Stimulated activated CD8-positive, alpha-beta memory T cell treated with anti-CD3 and anti-CD28 coated beads, Interleukin-7, amount 100 ng/mL, for 24 hours (primary cell): ENCODE results near the gene PDE6A.

Source experiments
- DNase-seq: peaks from one replicate; pipeline ENCODE4 v3.0.0-alpha.2; 2020; ENCODE audit warnings: low read depth

PDE6A gene

GRCh38 chr5:149930043-149930748 is 14.4 kb downstream of the PDE6A start:
- no peak for DNase-seq

GRCh38 chr5:149924486-149924885 is 20.1 kb downstream of the PDE6A start:
- no peak for DNase-seq

GRCh38 chr5:149922950-149923349 is 21.6 kb downstream of the PDE6A start:
- no peak for DNase-seq

GRCh38 chr5:149921597-149921996 is 23.0 kb downstream of the PDE6A start:
- no peak for DNase-seq

- DNase-seq: no peak
Observed at GRCh38 chr5:149917073-149917676, 27.4 kb downstream of the PDE6A start.

- no peak for DNase-seq
Observed at GRCh38 chr5:149916334-149917072, 28.1 kb downstream of the PDE6A start.

- DNase-seq: no peak
Observed at GRCh38 chr5:149915392-149916260, 29.0 kb downstream of the PDE6A start.

- DNase-seq: no peak
Observed at GRCh38 chr5:149913436-149914419, 30.9 kb downstream of the PDE6A start.

- DNase-seq: no peak
Observed at GRCh38 chr5:149912226-149912871, 32.2 kb downstream of the PDE6A start.

- no peak for DNase-seq
Observed at GRCh38 chr5:149911031-149911430, 33.6 kb downstream of the PDE6A start.

GRCh38 chr5:149907828-149908227 is 36.8 kb downstream of the PDE6A start:
- no peak for DNase-seq

GRCh38 chr5:149904977-149905376 is 39.6 kb downstream of the PDE6A start:
- no peak for DNase-seq

- DNase-seq: no peak
Observed at GRCh38 chr5:149904293-149904886, 40.2 kb downstream of the PDE6A start.

- no peak for DNase-seq
Observed at GRCh38 chr5:149903404-149903803, 41.2 kb downstream of the PDE6A start.

- no peak for DNase-seq
Observed at GRCh38 chr5:149902177-149902576, 42.4 kb downstream of the PDE6A start.

- no peak for DNase-seq
Observed at GRCh38 chr5:149901511-149901910, 43.1 kb downstream of the PDE6A start.

- DNase-seq: no peak
Observed at GRCh38 chr5:149900390-149900789, 44.2 kb downstream of the PDE6A start.

GRCh38 chr5:149898811-149899210 is 45.8 kb downstream of the PDE6A start:
- DNase-seq: no peak

- DNase-seq: no peak
Observed at GRCh38 chr5:149895416-149896345, 48.9 kb downstream of the PDE6A start.
